Lower leg skin (tissue), 4 donors: ENCODE results near the gene RFC2. TPM values are rescaled to one million over a fixed set of nuclear protein-coding genes. Genes with fewer than 3 reads are reported as not detected.

ENCODE experiments used
- DNase-seq, 2 donors: peaks; one replicate each; pipeline ENCODE4 v3.0.0-alpha.2; 2019; ENCODE audit warnings: low spot score in 2 of 2
- H3K4me3 ChIP-seq: fragments of 200-600 bp; sonication (generic); 2 replicates; pipeline ENCODE4 v1.5.1; 2017; ENCODE audit warnings: mild to moderate bottlenecking, low read depth; ENCODE audit not compliant: poor library complexity, severe bottlenecking
- CTCF ChIP-seq, 3 donors: fragments of 450-650 bp; IDR thresholded peaks; one replicate each; pipeline ENCODE4 v1.5.1; 2016; ENCODE audit warnings: antibody characterized with exemption in 3 of 3, mild to moderate bottlenecking in 3 of 3, moderate library complexity in 2 of 3
- POLR2A ChIP-seq, 2 donors: fragments of 450-650 bp; IDR thresholded peaks; one replicate each; pipeline ENCODE4 v1.6.1; 2016 to 2017; ENCODE audit warnings: antibody characterized with exemption in 2 of 2, mild to moderate bottlenecking in 1 of 2, moderate library complexity in 1 of 2
- WGBS, 2 donors: methylation state at CpG; one replicate each; pipeline ENCODE4 v1.1.5; 2018; 5-methylcytosine and 5-hydroxymethylcytosine counted together
- intact Hi-C: fragments of 100-400 bp; cut with DNase I; formaldehyde crosslinking; loops from one replicate; pipeline ENCODE4 v1.15.0; 2023; ENCODE audit warnings: low total_unique reads
- total RNA-seq, 4 donors: library from RNA; depleted of rRNA; stranded (reverse); fragments of >200 nt; gene quantifications; one replicate each; pipeline ENCODE4 v1.1.0, GENCODE V29; 2016

The RFC2 gene
- total RNA-seq, 4 donors from 2014 or later = 15.3 to 26.5 (median 23.9) TPM

GRCh38 chr7:74286131-74286530 is 31.9 kb upstream of the RFC2 start:
- intact Hi-C loops = no loop called here
- TF ChIP-seq POLR2A (IDR thresholded peaks at IDR 0.05) (no peak), CTCF (IDR thresholded peaks at IDR 0.05) (no peak)
- no peak overlapping the region for H3K4me3 ChIP-seq
- DNase-seq = no peak
- WGBS, 2 donors = 87 to 89% methylated on average over 11 of the region's 11 CpGs

- DNase-seq = no peak
- no peak for TF ChIP-seq CTCF (IDR thresholded peaks at IDR 0.05)
- WGBS, 2 donors = 53 to 68% methylated on average over 9 of the region's 9 CpGs
- intact Hi-C loops = no loop called here
- H3K4me3 ChIP-seq = no peak overlapping the region
These were observed 30.6 kb upstream of the RFC2 start for GRCh38 chr7:74284781-74285259.

GRCh38 chr7:74283858-74284447 is 29.8 kb upstream of the RFC2 start:
- intact Hi-C loops = no loop called here
- TF ChIP-seq POLR2A (IDR thresholded peaks at IDR 0.05) (no peak), CTCF (IDR thresholded peaks at IDR 0.05) (no peak)
- no peak overlapping the region for H3K4me3 ChIP-seq
- DNase-seq = no peak
- WGBS, 2 donors = 60 to 81% methylated on average over 9 of the region's 9 CpGs

- TF ChIP-seq CTCF (IDR thresholded peaks at IDR 0.05) = no peak
- DNase-seq = no peak
- no peak overlapping the region for H3K4me3 ChIP-seq
- 86 to 92% methylated on average over 14 of the region's 14 CpGs for WGBS, 2 donors
- intact Hi-C loops = no loop called here
These were observed 28.7 kb upstream of the RFC2 start for GRCh38 chr7:74282748-74283459.

GRCh38 chr7:74280985-74281384 is 26.8 kb upstream of the RFC2 start:
- intact Hi-C loops = no loop called here
- no peak for DNase-seq
- no peak overlapping the region for H3K4me3 ChIP-seq
- 92 to 98% methylated on average over 7 to 8 of the region's 8 CpGs for WGBS, 2 donors
- TF ChIP-seq POLR2A (IDR thresholded peaks at IDR 0.05) (no peak), CTCF (IDR thresholded peaks at IDR 0.05) (no peak)
